ENCODE data around the gene MPP4. TPM values are rescaled to one million over a fixed set of nuclear protein-coding genes. Genes with fewer than 3 reads are reported as not detected.

MPP4 gene
- total RNA-seq, 1 experiment from 2014 or later, result 0.16 TPM

DNA sequence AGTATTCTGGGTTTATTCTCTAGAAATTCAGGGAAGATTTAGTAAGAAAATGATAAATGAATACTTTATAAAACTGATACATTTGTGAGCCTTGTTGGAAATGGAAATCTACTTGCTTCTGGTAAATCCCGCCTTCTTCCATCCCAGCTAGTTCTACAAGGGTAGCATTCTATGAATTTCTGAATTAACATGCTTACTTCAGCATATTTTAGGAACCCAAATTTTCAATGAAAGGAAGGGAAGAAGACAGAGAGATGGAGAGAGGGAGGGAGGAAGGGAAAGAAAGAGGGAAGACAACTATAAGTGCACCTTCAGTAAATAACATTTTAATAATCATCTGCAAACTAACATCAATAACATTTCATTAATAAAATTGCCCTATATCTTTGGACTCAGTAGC is 28.6 kb downstream of the MPP4 start:
- ChIA-PET CTCF (no interaction called here), POLR2A (no interaction called here)
- Mint-ChIP-seq H3K4me3 (ENCODE audit: unreplicated experiment) (no peak overlapping the region), H3K27ac (ENCODE audit: unreplicated experiment) (no peak overlapping the region), H3K9me3 (ENCODE audit: unreplicated experiment) (no peaks in the 10 kb centered on the region), H3K36me3 (ENCODE audit: insufficient read depth, unreplicated experiment) (no peaks in the 10 kb centered on the region), H3K27me3 (ENCODE audit: insufficient read depth, unreplicated experiment) (peaks cover 9% of the 10 kb centered on the region), H3K4me1 (ENCODE audit: low read depth, unreplicated experiment) (no peaks in the 10 kb centered on the region)
- H3K4me1 ChIP-seq, result no peaks in the 10 kb centered on the region
- no peaks in the 10 kb centered on the region for H3K27me3 ChIP-seq (replicated peaks; ENCODE audit: control insufficient read depth, insufficient read depth, low read length)
- H3K9me3 ChIP-seq, result no peaks in the 10 kb centered on the region
- H3K4me3 ChIP-seq (ENCODE audit: low read depth, low read length), result no peak overlapping the region
- BruUV-seq (replicated peaks), result no TSS peak
- no peak for TF ChIP-seq CTCF (IDR thresholded peaks at IDR 0.05; ENCODE audit: insufficient read depth in 1 of 2, low read depth in 1 of 2, low read length in 1 of 2, severe bottlenecking in 1 of 2, unreplicated experiment in 1 of 2)
- H3K36me3 ChIP-seq (ENCODE audit: control insufficient read depth, insufficient read depth, low read length), result no peaks in the 10 kb centered on the region
- no peak for DNase-seq
- intact Hi-C loops (cut with micrococcal nuclease; ENCODE audit: unreplicated experiment), result no loop called here

DNA sequence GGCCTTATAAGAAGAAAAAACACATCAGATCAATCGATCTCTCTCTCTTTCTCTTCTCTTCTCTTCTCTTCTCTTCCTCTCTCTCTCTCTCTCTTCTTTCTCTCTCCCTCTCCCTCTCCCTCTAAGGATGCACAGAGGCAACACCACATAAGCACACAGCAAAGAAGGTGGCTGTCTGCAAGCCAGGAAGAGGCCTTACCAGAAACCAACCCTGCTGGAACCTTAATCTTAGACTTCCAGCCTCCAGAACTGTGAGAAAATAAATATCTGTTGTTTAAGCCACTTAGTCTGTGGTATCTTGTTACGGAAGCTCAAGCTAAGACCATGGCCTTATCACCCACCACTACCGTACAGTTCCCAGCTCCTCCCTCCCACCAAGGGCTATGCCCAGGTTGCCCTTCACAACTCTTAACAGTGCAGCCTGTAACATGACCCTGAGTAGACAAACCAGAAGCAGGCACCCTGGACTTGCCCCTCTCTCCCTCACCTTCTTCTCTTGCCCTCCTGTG is 30.0 kb downstream of the MPP4 start:
- TF ChIP-seq CTCF (IDR thresholded peaks at IDR 0.05; ENCODE audit: insufficient read depth in 1 of 2, low read depth in 1 of 2, low read length in 1 of 2, severe bottlenecking in 1 of 2, unreplicated experiment in 1 of 2), result no peak
- Mint-ChIP-seq H3K27ac (ENCODE audit: unreplicated experiment) (no peak overlapping the region), H3K27me3 (ENCODE audit: insufficient read depth, unreplicated experiment) (peaks cover 6% of the 10 kb centered on the region), H3K9me3 (ENCODE audit: unreplicated experiment) (no peaks in the 10 kb centered on the region), H3K36me3 (ENCODE audit: insufficient read depth, unreplicated experiment) (no peaks in the 10 kb centered on the region), H3K4me3 (ENCODE audit: unreplicated experiment) (no peak overlapping the region), H3K4me1 (ENCODE audit: low read depth, unreplicated experiment) (no peaks in the 10 kb centered on the region)
- Histone ChIP-seq H3K4me3 (ENCODE audit: low read depth, low read length) (no peak overlapping the region), H3K27me3 (replicated peaks; ENCODE audit: control insufficient read depth, insufficient read depth, low read length) (no peaks in the 10 kb centered on the region), H3K36me3 (ENCODE audit: control insufficient read depth, insufficient read depth, low read length) (no peaks in the 10 kb centered on the region), H3K4me1 (no peaks in the 10 kb centered on the region), H3K9me3 (no peaks in the 10 kb centered on the region)
- BruUV-seq (replicated peaks), result no TSS peak
- CTCF ChIA-PET, result no interaction called here
- intact Hi-C loops (cut with micrococcal nuclease; ENCODE audit: unreplicated experiment), result no loop called here
- DNase-seq, result no peak
- POLR2A ChIA-PET, result no interaction called here

- Mint-ChIP-seq H3K4me3 (ENCODE audit: unreplicated experiment) (no peak overlapping the region), H3K4me1 (ENCODE audit: low read depth, unreplicated experiment) (no peaks in the 10 kb centered on the region)
- CTCF ChIA-PET, result no interaction called here
Measured at GRCh38 chr2:201664334-201664733, 34.1 kb downstream of the MPP4 start.

More at GRCh38 chr2:201664334-201664733, 34.1 kb downstream of the MPP4 start:
- Histone ChIP-seq H3K4me1 (no peaks in the 10 kb centered on the region), H3K27me3 (replicated peaks; ENCODE audit: control insufficient read depth, insufficient read depth, low read length) (no peaks in the 10 kb centered on the region), H3K9me3 (no peaks in the 10 kb centered on the region), H3K4me3 (ENCODE audit: low read depth, low read length) (no peak overlapping the region), H3K36me3 (ENCODE audit: control insufficient read depth, insufficient read depth, low read length) (no peaks in the 10 kb centered on the region)
- DNase-seq, result no peak
- Mint-ChIP-seq H3K27me3 (ENCODE audit: insufficient read depth, unreplicated experiment) (no peaks in the 10 kb centered on the region), H3K36me3 (ENCODE audit: insufficient read depth, unreplicated experiment) (no peaks in the 10 kb centered on the region), H3K9me3 (ENCODE audit: unreplicated experiment) (no peaks in the 10 kb centered on the region), H3K27ac (ENCODE audit: unreplicated experiment) (no peak overlapping the region)
- intact Hi-C loops (cut with micrococcal nuclease; ENCODE audit: unreplicated experiment), result no loop called here
- BruUV-seq (replicated peaks), result no TSS peak
- no peak for TF ChIP-seq CTCF (IDR thresholded peaks at IDR 0.05; ENCODE audit: insufficient read depth in 1 of 2, low read depth in 1 of 2, low read length in 1 of 2, severe bottlenecking in 1 of 2, unreplicated experiment in 1 of 2)
- POLR2A ChIA-PET, result no interaction called here

Measured in Caco-2 (cell line).